Fibroblast of peridontal ligament (primary cell): ENCODE measurements around the gene HAUS1.
A peak's percentile ranks its signal among the peaks of the same experiment; 100 is the strongest.
"Not testable (repeated sequence)": the region's sequence is repeated elsewhere in the genome, so short reads cannot be mapped to it uniquely, and the experiment has no call there.

ENCODE experiments used
- DNase-seq: peaks from one replicate; pipeline ENCODE4 v3.0.0-alpha.2; 2010; ENCODE audit errors: extremely low read depth

The HAUS1 gene

DNA sequence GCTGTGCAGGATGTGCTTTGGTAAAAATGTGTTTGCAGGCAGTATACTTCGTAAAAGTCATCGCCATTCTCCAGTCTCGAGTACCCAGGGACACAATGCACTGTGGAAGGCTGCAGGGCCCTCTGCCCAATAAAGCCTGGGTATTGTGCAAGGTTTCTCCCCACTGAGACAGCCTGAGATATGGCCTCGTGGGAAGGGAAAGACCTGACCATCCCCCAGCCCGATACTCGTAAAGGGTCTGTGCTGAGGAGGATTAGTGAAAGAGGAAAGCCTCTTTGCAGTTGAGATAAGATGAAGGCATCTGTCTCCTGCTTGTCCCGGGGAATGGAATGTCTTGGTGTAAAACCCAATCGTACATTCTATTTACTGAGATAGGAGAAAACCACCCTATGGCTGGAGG is 15.7 kb upstream of the HAUS1 start:
- DNase-seq, result not testable (repeated sequence)

DNA sequence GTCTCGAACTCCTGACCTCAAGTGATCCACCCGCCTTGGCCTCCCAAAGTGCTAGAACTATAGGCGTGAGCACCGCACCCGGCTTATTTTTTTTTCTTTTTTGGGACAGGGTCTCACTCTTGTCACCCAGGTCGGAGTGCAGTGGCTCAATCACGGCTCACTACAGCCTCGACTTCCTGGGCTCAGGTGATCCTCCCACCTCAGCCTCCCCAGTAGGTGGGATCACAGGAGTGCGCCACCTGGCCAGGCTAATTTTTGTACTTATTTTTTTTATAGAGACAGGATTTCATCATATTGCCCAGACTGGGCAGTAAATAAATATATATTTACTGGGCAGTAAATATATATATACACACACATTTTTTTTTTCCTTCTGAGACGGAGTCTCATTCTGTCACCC is 8.7 kb upstream of the HAUS1 start:
- no peak for DNase-seq

DNA sequence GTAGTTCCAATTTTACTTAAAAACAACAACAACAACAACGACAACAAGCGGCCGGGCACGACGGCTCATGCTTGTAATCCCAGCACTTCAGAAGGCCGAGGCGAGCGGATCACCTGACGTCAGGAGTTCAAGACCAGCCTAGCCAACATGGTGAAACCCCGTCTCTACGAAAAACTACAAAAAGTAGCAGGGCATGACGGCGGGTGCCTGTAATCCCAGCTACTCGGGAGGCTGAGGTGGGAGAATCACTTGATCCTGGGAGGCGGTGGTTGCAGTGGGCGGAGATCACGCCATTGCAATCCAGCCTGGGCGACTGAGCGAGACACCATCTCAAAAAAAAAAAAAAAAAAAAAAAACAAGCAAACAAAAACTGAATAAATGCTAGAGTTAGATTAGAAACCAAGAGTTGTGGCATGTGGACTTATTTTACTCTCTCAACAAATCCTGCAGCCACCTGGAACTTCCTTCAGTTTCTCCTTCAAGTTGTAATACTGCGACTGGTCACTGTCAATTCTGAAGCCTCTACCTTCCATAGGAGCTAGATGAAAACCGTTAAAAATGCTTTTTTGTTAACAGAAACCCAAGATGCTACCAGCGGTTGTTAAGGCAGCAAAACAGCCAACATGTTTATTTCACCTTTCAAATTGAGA is 7.4 kb upstream of the HAUS1 start:
- DNase-seq, result peak; percentile 18

DNA sequence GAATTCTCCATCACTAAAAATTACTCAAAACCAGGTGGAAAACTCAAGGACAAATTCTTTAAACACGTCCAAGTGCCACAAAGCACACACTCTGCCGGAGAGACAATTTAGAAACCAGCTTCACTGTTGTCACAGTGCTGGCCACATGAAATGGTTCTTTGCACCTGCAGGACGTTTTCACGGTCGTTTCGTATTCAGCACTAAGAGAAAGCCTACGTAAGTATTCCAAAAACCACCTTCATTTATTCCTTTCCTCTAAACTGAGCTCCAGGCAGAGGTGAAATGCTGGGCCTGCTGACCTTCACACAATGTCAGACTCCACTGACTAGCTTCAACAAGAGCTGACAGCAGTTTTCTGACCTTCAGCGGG is 6.8 kb upstream of the HAUS1 start:
- DNase-seq, result no peak

DNA sequence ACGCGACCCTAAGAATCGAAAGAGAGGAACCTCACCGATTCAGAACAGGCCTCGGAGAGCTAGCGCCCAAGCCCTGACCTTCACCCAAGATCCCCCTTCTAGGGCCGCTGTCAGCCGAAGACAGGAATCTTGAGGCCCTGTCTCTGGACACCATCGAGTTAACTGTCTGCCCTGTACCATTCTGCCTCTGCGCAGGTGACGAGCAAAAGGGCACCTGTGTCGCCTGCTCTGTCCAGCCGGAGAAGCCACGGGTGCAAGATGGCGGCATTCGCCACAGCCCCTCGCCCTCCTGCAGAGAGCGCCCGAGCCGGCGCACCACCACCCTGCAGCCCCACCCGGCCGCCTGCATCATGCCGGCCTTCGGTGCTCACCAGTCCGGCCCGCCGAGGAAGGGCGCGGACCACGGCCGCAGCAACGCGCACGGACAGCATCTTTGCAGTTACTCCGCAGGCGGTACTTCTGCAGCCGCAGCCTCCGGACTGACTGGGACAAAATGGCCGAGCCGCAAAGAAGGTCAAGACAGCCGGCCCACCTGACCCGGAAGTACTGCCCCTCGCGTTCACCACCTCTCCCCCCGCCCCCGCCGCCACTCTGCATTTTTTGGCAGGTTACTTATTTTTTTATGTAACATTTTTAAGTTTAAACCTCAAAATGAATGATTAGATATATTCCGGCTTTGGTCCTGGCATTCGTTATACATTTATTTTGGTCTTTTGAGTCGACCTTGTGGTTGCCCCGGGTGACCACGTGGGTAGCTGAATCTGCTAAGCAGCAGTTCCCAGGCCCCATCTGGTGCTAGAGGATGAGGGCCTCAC is 6.2 kb upstream of the HAUS1 start, which contains the start of gene ATP5F1A:
Gene ATP5F1A, minus strand, starts transcription at position 496 of the 815 bp plus-strand sequence. Its CDS starts 65 bp downstream, at position 431.
- DNase-seq, result peak; percentile 72

DNA sequence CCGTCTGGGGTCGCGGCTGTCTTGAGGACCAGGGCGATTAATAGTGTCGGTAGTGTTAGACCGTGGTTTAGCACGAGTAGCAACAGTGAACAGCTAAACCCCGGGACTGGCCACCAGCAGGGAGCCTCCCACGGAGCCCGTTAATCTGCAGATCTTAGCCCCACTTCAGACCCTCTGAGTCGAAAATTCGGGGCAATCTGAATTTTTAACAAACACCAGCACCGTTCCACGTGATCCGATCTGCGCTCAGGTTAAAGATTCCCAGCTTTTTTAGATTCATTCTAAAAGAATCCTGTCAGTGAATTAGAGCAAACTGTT is 5.6 kb upstream of the HAUS1 start:
- no peak for DNase-seq

DNA sequence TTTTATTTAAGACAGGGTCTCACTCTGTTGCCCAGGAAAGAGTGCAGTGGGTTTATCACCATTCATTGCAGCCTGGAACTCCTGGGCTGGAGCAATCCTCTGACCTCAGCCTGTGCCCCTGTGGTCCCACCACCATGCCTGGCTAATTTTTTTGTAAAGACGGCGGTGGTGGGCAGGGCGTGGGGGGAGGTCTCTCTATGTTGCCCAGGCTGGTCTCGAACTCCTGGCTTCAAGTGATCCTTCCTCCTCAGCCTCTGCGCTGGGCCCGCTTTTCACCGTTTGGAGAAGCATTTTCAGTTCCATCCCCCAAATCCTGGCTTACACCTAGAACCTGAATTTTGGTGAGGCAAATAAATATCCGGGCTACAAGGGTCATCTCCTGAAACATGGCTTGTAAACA is 4.7 kb upstream of the HAUS1 start:
- no peak for DNase-seq

DNA sequence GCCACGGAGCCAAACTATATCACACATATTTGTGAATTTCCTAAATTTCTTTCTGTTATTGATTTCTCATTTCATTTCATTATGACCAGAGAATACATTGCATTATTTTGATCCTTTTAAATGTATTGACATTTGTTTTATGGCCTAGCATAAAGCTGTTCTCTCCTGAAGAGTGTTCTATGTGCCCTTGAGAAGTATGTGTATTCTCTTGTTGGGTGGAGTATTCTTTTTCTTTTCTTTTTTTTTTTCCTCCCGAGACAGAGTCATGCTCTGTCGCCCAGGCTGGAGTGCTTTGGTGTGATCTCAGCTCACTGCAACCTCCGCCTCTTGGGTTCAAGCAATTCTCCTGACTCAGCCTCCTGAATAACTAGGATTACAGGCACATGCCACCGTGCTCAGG is 5.2 kb downstream of the HAUS1 start:
- no peak for DNase-seq

DNA sequence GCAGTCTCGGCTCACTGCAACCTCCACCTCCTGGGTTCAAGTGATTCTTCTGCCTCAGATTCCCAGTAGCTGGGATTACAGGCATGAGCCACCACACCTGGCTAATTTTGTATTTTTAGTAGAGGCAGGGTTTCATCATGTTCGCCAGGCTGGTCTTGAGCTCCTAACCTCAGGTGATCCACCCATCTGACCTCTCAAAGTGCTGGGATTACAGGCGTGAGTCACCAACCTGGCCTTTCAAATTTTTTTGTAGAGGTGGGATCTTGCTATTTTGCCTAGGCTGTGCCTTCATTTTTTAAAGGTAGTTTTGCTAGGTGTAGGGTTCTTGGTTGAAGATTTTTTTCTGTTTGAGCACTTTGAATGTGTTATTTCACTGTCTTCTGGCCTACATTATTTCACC is 6.2 kb downstream of the HAUS1 start:
- DNase-seq, result no peak

DNA sequence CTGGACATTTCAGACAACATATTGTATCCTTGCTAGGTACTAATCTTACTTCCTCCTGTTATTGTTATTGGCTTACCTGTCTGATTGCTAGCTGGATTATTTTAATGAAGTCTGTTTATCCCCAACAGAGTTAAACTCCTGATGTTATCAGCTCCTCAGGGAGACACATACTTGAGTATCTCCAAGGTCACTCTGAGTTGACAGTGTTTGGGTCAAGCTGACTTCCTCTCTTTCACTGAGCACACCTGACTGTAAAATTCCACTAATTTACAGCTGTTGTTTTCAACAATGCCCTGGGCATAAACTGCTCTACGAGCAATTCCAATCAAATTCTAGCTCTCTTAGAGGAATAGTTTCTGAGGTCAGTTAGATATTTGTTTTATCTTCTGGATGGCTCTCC is 9.6 kb downstream of the HAUS1 start:
- no peak for DNase-seq

DNA sequence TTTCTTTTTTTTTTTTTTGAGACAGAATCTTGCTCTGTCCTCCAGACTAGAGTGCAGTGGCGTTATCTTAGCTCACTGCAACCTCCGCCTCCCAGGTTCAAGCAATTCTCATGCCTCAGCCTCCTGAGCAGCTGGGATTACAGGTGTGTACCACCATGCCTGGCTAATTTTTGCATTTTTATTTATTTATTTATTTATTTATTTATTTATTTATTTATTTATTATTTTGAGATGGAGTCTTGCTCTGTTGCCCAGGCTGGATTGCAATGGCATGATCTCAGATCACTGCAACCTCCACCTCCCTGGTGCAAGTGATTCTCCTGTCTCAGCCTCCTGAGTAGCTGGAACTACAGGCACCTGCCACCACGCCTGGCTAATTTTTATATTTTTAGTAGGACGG is 22.4 kb downstream of the HAUS1 start:
- DNase-seq, result not testable (repeated sequence)

DNA sequence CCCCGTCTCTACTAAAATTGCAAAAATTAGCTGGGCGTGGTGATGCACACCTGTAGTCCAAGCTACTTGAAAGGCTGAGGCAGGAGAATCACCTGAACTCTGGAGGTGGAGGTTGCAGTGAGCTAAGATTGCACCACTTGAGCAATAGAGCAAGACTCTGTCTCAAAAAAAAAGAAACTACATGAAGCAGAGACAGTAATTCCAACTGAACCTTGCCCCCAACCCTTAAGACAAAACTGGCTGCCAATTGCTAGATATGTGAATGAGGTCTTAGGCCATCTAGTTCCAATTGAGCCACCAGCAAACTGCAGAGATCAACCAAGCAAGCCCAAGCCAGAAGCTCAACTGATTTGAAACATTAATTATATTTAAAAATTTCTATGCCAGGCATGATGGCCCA is 25.9 kb downstream of the HAUS1 start:
- no peak for DNase-seq

DNA sequence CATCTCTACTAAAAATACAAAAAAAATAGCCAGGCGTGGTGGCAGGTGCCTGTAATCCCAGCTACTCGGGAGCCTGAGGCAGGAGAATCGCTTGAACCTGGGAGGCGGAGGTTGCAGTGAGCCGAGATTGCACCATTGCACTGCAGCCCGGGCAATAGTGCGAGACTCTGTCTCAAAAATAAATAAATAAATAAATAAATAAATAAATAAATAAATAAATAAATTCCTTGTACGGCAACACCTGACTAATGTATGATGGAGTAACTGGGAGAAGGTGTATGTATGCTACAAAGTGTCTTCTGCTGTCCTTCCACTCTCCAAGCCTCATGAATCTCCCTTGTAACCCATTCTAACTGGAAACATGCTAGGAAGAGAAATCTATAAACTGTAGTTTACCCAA is 26.4 kb downstream of the HAUS1 start:
- DNase-seq, result not testable (repeated sequence)

DNA sequence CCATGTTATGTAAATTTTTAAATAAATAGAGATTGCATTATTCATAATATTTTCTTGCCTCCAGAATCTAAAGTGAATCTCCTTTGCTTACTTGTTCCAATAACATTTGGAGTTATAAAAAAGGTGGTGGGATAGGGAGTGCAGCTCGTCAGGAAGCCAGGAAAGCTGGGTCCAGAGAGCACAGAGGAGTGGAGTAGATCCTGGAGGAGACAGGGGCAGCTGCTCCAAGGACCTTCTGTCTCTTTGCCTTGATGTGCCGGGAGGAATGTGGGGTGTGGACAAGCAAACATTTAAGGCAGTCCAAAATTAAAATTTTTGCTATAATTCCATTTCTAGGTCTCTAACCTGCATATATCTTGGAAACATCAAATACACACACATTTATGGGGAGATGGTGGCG is 29.3 kb downstream of the HAUS1 start:
- DNase-seq, result no peak

DNA sequence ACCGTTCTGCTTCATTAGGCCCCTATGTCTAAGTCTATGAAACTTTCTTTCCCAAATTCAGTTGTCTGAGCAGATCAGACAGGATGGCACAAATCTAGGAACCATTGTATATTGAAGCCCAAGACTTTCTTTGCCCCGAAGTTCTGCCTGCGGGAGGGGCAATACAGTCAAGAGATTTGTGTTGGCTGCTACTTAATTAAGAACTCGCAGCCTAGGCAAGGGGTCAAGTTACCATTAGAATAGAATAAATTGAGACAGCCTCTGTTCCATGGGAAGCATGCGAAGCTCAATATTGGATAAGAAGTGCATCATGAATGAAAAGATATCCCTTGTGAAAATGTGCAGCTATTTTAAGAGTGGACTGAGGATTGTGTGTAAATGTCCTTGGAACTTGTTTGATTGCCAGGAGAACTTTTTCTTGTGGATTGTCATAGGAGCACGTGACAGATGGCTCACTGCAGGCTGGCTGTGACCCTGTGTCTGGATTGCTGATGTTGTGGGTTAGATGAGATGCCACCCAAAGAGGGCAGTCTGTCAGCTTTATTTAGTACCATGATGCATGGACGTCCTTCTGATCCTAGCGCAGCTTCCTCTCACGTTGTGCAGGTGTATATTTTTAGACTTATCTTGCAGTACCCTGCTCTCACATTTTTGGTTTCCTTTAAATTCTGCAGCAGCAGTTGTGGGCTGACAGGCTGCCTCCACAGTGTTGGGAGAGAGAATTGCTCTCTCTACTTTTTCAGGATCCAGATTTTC is 30.9 kb downstream of the HAUS1 start:
- DNase-seq, result no peak

DNA sequence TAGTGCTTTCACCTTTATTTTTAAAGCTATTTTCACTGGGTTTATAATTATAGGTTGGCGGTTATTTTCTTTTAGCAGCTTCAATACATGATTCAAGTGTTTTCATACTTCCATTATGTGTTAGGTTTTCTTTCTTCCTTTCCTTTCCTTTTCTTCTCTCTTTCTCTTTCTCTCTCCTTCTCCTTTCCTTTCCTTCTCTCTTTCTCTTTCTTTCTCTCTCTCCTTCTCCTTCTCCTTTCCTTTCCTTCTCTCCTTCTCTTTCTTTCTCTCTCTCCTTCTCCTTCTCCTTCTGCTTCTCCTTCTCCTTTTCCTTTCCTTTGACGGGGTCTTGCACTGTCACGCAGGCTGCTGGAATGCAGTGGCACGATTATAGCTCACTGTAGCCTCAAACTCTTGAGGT is 36.0 kb downstream of the HAUS1 start:
- DNase-seq, result no peak

DNA sequence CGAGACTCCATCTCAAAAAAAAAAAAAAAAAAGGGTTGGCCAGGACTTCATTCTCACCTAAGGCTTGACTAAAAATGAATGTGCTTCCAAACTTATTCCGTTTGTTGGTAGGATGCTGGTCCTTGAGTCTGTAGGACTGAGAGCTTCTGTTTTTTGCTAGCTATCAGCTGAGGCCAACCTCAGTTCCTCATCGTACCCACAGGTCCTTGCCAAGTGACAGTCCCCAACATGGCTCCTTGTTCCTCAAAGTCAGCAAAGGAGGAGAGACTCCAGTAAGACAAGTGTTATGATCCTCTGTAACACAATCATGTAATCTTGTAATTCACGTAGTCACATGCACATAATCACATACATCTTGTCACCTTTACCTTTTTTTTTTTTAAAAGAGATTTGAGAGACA is 37.0 kb downstream of the HAUS1 start:
- DNase-seq, result no peak

DNA sequence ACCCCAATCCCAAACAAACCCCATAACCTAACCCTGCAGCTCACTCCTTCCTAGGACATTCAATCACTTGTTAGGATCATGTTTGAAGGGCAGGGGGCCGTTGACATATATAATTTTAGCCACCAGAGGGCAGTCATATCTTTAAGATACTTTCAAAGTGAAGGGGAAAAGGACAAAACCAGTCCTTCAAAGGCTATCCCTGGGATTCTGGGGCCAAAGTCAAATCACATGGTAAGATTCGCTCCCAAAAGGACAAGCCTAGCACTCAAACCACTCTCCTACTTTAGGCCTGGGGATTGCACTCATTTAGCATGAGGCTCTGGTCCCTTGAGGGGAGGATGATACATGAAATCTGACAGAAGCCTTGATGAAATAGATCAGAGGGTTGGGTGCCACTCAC is 44.6 kb downstream of the HAUS1 start:
- DNase-seq, result peak; percentile 81

DNA sequence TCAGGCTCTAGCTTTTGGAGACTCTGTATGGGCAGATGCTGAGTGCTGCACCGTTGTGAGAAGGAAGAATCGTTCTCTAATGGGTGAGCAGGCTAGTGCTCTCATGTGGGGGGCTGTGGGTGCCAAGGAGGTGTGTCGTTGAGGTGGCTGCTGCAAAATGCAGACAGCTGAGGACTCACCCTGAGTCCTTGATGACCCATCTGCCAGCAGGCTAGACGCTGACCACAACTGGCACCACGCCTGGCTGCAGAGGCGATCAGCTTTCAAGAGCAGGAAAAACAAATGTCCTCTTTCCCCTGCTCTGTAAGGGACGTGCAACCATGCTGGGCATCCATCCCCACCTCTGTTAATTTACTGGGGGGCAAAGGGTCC is 48.2 kb downstream of the HAUS1 start:
- DNase-seq, result peak; percentile 73

DNA sequence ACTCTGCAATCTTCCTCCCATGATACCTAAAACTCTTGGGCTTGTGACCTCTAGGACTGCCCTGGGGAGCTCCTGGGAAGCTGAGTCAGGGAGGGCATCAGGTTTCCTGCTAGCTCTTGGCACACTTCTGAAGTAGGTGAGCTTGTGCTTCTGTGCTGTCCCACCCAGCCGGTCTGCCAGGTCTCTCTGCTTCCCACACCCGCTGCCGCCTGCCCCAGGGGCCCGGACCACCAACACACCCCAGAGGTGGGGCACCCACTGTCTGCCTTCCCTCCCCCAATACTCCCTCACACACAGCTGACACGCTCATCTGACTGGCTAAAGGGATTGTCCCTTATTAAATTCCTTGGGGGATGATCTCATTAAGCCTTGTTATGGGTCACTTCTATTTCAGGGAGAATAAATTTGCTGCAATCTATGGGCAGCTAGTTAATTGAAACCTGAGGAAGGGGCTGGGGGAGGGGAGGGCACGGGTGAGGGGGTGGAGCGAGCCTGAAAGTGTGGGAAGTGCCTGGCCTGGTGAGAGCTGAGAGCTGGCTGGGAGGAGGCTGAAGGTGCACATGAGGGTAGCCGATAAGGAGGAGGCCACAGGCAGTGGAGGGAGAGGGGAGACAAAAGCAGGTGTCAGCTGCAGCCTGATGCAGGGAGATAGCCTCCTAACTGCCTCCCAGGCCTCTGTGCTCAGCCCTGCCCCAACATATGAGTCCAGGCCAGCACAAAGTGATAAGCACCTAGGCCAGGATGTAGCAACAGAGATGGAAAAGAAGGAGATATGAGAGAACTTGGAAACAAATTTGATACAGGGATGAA is 48.8 kb downstream of the HAUS1 start:
- DNase-seq, result no peak

DNA sequence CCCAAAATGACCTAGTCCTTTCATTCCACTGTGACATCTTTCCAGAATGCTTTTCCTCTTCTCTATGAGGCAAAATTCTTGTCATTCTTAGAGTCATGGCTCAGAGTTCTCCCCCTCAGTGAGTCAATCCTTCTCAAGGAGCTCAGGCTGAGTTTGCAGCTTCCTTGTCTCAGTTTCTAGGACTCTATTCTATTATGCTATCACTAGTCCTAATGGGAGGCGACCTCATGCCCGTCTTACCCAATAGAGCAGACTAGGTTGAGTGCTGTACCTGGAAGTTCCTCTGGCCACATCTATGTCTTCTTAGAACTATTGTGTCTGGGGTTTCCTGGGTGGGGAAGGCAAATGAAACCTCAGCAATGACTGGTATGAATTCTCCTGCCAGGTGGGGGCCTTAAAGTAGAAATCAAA is 51.5 kb downstream of the HAUS1 start:
- peak; percentile 87 for DNase-seq

DNA sequence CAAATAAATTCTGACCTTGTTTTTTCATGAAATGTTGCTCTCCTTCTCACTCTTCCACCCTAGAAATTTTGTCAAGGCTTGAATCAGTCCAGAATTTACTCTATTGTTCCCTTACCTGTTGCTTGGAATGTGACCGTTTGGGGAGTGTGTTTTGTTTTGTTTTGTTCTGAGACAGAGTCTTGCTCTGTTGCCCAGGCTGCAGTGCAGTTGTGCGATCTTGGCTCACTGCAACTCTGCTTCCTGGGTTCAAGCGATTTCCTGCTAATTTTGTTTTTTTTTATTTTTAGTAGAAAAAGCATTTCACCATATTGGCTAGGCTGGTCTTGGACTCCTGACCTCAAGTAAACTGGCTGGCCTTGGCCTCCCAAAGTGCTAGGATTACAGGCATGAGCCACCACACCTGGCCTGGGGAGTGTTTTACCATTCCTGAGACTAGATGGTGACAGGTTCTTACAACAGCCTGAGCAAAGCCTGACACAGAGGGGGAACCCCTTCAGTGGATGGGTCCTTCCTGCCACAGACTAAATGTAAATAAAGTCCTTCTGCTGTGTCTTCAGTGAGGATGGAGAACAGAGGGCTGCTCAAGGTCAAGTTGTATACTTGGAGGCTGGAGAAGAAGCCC is 52.0 kb downstream of the HAUS1 start:
- no peak for DNase-seq
